ENCODE measurements around the gene LRRC8E.

Gene LRRC8E

DNA sequence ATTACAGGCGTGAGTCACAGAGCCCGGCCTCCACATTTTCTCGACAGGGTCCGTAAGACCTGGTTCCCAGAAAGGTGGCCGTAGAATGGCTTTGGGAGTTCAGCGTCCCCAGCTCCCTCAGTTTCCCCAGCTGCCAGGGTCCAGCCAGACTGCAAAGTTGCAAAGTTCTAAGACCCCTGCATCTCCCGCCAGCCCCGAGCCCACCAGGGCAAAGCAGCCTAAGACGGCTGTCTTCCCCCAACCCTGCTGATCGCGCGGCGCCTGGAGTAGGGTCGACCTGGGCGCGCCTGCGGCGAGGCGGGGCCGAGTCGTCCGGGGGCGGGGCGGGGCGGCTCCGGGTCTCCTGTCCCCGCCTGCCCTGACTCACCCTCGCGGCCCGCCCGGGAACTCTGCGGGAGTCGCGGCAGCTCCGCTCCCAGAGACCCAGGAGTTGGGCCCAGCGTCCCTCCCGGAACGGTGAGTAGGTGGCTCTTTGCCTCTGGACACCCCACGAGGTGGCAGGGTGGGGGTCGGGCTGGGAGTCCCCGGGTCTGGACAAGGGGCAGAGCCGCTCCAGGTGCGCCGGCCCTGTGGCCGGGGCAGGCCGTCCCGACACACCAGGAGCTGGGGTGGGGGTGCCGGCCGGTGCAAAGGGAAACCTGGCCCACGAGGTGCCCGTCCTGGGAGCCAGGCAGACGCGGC is at the start of gene LRRC8E:
Gene LRRC8E, plus strand, starts transcription at position 366 of the 681 bp plus-strand sequence. CDS start 7,094 bp downstream, outside the sequence.
- DNase-seq, result peak in 1 of 4 experiments; percentile 30

DNA sequence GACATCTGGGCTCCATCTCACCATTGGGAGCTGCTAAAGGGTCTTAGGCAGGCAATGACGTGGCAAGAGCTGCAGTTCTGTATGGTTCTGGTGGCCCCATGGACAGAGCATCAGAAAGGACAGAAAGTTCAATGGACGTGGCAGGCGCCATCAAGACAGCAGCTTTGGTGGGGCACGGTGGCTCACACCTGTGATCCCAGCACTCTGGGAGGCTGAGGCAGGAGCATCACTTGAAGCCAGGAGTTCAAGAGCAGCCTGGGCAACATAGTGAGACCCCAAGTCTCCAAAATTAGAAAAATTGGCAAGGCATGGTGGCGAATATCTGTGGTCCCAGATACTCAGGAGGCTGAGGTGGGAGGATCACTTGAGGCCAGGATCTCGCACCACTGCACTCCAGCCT is 48.8 kb upstream of the LRRC8E start:
- no peak for DNase-seq

DNA sequence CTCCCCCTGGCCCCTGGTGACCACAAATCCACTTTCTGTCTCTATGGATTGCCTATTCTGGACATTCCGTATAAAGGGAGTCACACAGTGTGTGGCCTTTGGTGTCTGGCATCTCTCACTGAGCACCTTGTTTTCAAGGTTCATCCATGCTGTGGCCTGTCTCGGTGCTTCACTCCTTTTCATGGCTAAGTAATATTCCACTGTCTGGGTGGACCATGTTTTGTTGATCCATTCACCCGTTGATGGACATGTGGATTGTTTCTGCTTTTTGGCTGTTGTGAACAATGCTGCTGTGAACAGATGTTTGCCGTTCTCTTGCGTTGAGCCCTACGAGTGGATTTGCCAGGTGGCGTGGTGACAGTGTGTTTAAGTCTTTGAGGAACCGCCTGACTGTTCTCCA is 47.7 kb upstream of the LRRC8E start:
- no peak for DNase-seq

DNA sequence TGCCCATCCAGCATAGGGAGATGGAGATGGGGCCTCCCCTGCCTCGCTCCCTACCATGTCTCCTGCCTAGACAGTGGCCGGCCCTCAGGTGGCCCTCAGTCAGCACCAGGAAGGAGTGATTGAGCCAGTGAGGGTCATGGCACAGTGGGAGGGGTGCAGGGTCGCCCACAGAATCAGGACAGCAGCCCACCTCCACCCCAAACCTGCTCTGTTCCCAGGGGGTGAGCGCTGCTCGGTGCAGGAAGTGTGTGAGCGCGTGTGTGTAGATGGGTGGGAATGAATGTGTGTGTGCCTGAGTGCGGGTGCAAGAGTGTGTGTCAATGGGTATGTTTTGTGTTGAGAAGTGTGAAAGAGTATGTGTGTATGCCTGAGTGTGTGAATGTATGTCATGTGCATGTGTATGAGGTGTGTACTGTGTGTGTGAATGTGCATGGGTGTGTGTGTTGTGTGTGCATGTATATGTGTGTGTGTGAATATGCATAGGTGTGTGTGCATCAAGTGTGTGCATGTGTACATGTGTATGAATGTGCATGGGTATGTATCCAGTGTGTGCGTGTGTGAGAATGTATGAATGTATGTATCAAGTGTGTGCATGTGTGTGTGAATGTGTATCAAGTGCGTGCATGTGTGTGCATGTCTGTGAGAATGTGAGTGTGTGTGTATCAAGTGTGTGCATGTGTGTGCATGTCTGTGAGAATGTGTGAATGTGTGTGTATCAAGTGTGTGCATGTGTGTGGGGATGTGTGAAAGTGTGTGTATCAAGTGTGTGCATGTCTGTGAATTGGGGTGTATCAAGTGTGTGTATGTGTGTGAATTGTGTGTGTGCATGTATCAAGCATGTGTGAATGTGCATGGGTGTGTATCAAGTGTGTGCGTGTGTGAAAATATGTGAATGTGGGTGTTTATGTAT is 46.3 kb upstream of the LRRC8E start:
- no peak for DNase-seq

DNA sequence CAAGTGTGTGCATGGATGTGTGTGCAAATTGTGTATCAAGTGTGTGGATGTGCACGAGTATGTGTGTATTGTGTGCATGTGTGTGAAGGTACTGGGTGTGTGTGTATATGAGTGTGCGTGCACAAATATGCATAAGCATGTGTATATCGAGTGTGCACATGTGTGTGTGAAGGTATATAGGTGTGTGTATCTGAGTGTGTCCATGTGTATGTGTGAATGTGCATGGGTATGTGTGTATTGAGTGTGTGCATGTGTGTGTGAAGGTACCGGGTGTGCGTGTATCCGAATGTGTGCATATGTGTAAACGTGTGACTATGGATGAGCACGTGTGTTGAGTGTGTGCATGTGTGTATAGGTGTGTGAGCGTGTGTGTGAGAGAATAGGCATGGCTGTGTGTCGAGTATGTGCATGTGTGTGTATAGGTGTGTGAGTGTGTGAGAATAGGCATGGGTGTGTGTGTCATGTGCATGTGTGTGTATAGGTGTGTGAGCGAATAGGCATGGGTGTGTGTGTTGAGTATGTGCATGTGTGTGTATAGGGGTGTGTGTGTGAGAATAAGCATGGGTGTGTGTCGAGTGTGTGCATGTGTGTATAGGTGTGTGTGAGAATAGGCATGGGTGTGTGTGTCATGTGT is 45.5 kb upstream of the LRRC8E start:
- DNase-seq, result no peak

DNA sequence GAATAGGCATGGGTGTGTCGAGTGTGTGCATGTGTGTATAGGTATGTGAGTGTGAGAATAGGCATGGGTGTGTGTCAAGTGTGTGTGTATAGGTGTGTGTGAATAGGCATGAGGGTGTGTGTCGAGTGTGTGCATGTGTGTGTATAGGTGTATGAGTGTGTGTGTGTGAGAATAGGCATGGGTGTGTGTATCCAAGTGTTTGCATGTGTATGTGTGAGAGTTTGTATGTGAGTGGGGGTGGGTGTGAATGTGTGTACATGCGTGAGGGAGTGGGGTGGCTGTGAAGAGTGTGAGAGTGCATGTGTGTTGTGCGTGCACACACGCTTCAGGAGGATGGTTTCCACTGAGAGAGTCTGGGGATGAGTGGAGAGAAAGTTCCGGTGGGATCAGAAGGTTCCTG is 44.8 kb upstream of the LRRC8E start:
- DNase-seq, result no peak

GRCh38 chr19:7844405-7844804 is 43.9 kb upstream of the LRRC8E start:
- no peak for DNase-seq

DNA sequence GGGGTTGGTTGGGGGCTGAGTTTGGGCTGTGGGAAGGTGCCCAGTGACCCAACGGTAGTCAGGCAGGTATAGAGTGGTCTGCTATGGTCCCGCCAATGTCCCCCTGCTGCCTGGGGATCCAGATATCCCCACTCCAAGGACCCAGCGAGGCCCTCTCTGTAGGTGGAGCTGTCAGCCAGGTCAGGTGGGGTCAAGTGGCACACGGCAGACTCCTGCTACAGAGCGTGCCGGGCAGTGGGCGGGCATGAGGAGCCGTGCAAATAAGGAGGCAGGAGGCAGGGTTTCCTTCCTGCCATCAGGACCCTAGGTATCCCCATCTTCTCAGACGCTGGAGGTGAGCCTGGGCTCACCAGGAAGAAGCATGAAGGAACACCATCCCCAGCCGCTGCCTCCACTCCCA is 43.4 kb upstream of the LRRC8E start:
- DNase-seq, result no peak

- no peak for DNase-seq
Observed at GRCh38 chr19:7845390-7846154, 42.7 kb upstream of the LRRC8E start.

- no peak for DNase-seq
Observed at GRCh38 chr19:7846155-7846646, 42.1 kb upstream of the LRRC8E start.

DNA sequence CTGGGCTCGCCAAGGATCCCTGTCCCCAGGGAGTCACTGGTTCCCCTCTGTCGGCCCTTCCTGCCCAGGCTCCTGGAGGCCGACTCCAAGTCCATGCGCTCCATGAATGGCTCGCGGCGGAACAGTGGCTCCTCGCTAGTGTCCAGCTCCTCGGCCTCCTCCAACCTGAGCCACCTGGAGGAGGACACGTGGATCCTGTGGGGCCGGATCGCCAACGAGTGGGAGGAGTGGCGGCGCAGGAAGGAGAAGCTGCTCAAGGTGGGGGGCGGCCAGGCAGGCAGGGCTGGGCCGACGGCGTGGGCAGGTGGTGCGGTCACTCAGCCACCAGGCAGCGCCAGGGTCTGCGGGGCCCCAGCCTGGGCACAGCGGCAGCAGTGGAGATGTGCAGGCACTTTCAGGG is 40.6 kb upstream of the LRRC8E start:
- DNase-seq, result no peak

DNA sequence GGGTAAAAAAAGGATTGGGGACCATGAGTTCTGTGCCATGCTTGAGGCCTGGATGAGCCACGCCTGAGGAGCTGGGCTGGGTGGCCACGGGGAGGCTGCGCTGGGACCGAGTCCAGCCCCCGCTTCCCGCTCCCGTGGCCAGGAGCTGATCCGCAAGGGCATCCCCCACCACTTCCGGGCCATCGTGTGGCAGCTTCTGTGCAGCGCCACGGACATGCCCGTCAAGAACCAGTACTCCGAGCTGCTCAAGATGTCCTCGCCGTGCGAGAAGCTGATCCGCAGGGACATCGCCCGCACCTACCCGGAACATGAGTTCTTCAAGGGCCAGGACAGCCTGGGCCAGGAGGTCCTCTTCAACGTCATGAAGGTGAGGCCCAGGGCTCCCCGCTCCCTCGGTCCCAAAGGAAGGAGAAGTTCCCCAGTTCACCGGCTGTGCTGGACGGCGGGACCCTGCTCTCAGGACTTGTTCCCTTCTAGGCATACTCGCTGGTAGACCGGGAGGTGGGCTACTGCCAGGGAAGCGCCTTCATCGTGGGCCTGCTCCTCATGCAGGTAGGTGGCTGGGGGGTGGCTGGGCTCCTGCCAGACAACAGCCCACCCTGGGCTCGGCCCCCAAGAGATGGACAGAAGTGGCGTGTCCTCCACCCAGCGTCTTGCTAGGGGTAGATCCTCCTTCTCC is 39.4 kb upstream of the LRRC8E start:
- no peak for DNase-seq

DNA sequence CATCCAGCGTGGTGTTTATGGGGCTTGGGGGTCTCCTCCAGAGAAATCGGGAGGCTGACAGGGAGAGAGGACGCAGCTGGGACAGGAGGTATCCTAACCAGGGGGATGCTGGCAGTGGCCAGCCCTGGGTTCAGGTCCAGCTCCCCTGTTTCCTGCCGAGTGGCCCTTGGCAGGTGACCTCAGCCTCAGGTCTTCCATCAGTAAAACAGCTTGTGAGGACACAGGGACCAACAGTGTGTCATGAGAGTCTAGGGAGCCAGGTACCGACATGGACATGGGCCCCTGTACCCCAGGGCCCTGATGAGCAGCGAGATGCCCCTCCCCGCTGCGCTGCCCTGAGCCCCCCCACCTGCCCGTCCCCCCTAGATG is 38.7 kb upstream of the LRRC8E start:
- no peak for DNase-seq

DNA sequence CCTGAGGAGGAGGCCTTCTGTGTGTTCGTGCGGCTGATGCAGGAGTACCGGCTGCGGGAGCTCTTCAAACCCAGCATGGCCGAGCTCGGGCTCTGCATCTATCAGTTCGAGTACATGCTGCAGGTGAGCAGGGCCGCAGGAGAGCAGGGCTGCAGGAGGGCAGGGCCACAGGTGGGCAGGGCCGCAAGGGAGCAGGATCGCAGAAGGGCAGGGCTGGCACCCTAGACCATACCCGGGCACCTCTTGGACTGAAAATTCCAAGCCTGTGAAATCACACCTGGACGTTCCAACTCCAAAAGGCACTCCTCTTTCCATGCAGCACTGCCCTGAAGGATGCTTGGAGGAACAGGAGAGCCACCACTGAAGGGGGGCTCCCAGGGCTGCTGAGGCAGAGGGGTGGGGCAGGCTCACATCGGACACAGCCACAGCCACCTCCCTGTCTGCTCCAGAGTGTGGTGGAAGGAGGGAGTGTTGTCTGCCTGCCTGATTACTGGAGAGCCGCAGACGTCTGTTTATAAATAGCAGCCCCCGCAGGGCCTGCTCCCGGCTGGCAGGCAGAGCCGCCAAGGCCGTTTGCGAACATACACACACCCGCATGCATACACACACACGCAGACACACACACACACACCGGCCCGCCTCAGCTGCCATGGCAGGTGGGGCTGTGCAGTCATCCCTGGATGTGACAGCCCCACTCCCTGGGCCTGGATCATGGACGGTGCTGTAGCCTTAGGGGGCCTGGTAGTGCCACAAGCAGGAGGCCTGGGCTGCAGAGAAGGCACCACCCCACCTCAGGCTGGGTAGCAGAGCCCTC is 38.1 kb upstream of the LRRC8E start:
- no peak for DNase-seq

DNA sequence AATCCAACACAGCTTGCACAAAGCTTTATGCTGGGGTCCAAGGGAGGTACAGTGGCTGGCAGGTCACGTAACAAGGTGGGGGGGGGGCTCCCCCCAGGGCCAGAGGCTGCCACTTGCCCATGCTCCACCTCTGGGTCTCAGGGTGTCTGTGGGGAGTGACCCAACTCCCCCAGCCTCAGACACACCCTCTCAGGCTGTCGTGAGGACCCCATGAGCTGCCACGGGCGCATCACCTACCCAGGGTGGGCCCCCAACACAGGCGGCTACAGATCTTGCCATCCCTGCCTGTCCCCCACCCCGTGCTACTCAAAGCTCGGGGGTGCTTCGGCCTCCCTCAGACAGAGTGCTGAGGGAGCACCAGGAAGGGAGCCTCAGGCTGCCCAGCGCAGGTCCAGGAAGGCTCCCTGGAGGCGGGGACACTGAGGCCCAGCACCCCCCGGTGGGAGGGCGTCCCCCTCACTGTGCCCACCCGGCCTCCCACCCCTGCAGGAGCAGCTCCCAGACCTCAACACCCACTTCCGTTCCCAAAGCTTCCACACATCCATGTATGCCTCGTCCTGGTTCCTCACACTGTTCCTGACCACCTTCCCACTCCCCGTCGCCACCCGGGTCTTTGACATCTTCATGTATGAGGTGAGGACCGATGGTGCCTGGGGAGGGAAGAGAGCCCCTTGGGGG is 37.2 kb upstream of the LRRC8E start:
- DNase-seq, result no peak

- DNase-seq, result no peak
Observed at GRCh38 chr19:7851623-7852500, 36.4 kb upstream of the LRRC8E start.

DNA sequence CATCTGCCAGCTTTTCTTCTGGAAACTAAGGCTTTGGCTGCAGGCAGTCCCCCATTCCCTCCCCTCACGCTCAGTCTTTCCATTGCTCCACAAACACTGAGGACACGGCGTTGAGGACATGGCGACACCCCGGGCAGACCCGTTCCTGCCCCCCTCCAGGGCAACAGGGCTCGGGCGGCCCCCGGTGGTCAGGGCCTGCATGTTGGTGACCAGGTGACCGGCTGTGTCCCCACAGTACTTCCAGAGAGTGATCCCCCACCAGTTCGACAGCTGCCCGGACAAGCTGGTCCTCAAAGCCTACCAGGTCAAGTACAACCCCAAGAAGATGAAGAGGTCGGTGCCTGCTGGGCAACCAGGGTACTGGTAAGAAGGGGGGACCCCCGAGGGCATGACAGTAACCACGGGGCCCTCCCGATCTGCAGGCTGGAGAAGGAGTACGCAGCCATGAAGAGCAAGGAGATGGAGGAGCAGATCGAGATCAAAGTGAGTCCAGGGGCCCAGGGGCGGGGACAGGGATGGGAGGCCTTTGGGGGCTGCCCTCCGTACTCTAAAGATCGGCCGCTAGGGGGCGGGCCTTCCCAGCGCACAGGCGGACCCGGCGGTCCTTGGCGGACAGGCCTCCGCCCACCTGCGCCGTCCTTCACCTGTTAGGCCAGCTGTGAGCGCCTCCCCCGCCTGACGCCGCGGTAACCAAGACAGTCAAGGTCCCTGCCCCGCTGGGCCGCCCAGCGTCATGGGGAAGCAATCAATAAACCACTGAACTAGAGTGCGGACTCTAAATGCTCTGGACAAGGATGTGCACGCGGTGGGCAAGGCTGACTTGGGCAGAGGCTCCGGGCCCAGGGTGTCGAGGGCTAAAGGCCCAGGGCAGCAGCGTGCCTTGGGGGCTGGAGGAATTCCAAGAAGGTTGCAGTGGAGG is 35.2 kb upstream of the LRRC8E start:
- peak; percentile 26 to 58 (median 37) for DNase-seq

DNA sequence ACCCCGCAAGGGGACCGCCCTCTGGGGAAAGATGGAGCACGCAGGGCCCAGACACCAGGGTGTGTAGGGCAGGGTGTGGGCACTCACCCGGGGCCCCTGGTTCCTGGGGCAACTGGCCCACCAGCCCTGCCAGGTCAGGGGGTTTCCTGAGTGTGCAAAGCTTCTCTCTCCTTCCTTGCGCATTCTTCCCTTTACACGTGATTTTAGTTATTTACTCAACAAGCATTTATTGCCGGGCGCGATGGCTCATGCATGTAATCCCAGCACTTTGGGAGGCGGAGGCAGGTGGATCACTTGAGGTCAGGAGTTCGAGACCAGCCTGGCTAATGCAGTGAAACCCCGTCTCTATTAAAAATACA is 34.6 kb upstream of the LRRC8E start:
- no peak for DNase-seq

Measured in activated naive CD4-positive, alpha-beta T cell (primary cell).